HG03442 (cell line): Measurements from ENCODE around the gene IFT80.
"Not testable (repeated sequence)": the region's sequence is repeated elsewhere in the genome, so short reads cannot be mapped to it uniquely, and the experiment has no call there.

Experiments used
- ATAC-seq: cut with Tn5 transposase; IDR thresholded peaks from one replicate; pipeline ENCODE4 v1.9.1; 2021; ENCODE audit warnings: mild to moderate bottlenecking, moderate library complexity; ENCODE audit not compliant: unreplicated experiment

Gene IFT80

DNA sequence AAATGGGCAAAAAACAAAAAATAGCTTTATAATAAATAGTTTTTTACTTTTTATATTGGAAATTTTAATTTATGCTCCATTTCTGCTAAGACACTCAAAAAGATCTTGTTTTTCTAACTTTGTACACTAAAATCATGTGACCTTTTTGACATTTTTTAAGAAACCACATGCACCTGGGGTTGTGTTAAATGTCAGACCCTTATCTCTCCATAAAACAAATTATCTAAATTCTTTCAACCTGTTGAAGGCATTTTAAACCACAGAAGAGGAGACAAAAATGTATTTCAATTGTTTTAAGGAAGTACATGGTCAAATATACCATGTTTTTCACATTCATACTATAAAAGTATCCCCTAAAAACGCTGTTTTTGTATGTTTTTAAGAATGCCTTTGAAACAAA lies 29.2 kb downstream of the IFT80 start:
- no peak for ATAC-seq

GRCh38 chr3:160368804-160369203 lies 30.2 kb downstream of the IFT80 start:
- ATAC-seq: peak; percentile 80

DNA sequence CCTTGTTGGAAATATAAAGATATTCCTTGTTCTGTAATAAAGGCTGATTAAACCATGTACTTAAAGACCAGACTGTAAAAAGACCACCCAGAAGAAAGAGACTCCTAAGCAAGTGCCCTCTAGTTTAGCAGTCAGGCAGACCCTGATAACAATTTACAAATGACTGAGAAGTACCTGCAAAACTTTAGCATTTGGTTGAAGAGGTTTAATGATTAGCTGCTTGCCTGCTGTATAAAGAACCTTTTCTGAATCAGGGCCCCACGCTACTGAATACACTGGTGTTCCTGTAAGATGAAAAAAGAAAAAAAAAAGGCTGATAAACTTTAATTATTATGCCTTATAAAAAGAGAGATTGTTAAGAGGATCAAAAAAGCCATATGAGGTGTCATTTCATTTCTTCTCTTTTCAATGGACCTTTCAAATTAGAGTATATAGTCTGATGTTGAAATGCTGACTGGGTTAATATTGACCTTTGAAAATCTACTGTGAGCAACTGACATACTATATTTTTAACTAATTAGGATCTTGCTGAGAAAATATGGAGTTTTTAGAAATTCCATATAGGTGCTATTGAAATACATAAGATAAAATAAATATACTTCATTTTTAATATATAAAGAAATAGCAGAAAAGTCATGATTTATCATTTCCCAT lies 33.0 kb downstream of the IFT80 start:
- ATAC-seq: no peak

DNA sequence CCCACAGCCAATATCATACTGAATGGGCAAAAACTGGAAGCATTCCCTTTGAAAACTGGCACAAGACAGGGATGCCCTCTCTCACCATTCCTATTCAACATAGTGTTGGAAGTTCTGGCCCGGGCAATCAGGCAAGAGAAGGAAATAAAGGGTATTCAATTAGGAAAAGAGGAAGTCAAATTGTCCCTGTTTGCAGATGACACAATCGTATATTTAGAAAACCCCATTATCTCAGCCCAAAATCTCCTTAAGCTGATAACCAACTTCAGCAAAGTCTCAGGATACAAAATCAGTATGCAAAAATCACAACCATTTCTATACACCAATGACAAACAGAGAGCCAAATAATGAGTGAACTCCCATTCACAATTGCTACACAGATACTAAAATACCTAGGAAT lies 36.1 kb downstream of the IFT80 start:
- ATAC-seq: not testable (repeated sequence)

GRCh38 chr3:160355826-160356225 lies 43.2 kb downstream of the IFT80 start:
- ATAC-seq: no peak

- ATAC-seq: no peak
Observed at GRCh38 chr3:160346511-160346910, 52.5 kb downstream of the IFT80 start.

- no peak for ATAC-seq
Observed at GRCh38 chr3:160343132-160343531, 55.9 kb downstream of the IFT80 start.

DNA sequence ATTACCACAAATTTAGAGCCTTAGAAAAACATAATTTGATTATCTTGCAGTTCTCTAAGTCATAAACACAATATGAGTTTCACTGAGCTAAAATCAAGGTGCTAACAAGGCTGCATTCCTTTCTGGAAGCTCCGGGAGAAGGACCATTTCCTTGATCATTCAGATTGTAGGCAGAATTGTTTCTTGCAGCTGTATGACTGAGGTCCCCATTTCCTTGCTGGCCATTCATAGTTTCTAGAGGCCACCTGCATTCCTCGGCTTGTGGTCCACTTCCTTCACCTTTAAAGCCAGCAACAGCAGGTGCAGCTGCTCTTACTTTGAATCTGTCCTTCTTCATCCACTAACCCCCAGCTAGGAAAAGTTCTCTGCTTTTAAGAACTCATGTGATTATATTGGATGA lies 58.7 kb downstream of the IFT80 start:
- ATAC-seq: no peak

DNA sequence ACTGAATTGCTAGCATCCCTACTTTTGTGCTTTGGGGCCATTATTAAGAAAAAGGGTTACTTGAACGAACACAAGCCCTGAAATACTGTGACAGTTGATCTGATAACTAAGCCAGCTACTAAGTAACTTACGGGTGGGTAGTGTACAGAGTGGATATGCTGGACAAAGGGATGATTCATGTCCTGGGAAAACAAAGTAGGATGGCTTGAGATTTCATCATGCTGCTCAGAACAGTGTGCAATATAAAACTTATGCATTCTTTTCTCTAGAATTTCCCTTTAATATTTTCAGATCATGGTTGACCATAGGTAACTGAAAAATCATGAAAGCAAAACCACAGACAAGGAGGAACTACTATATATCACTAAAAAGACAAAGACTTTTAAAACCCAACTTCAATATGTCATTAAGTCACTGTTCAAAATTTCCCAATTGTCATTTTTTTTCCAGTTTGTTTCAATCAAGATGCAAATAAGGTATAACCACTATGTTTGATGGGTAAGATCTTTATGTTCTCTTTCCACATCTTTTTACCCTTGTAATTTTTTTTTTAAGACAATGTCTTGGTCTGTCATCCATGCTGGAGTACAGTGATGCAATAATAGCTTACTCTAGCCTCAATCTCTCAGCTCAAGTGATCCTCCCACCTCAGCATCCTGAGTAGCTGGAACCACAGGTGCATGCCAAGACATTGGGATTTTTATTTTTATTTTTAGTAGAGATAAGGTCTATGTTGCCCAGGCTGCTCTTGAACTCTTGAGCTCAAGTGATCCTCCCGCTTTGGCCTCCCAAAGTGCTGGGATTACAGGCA lies 67.7 kb downstream of the IFT80 start:
- no peak for ATAC-seq

DNA sequence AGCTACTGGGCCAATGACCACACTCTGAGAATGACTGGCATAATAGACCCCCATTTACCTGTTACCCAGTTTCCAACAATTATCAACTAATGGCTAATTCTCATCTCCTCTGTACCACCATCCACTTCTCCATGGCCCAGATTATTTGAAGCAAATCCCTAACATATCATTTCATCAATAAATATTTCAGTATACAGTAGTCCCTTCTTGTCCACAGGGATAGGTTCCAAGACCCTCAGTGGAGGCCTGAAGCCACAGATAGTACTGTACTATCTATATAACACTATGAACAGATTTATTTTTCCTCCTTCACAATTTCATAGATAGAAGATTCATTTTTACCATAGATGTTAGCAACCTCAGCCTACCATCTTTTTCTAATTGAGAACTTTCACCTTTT lies 68.3 kb downstream of the IFT80 start:
- ATAC-seq: no peak

DNA sequence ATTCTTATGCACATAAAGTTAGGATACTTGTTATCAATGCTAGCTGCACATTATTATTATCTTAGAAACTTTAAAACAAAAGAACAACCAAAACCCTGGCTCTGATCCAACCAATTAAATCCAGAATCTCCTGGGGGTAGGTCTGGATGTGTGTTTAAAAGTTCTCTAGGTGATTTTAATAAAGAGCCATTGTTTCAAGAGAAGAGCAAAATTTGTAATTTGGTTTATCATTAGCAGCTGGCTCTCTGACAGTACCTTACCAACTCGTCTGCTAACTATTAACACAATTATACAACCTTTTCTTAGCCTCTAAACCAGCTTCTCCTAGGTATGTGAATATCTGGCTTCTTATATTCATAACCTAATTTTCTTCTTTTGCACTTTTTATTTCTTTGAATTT lies 68.9 kb downstream of the IFT80 start:
- no peak for ATAC-seq

GRCh38 chr3:160326286-160326685 lies 72.7 kb downstream of the IFT80 start:
- not testable (repeated sequence) for ATAC-seq

GRCh38 chr3:160321821-160322220 lies 77.2 kb downstream of the IFT80 start:
- ATAC-seq: not testable (repeated sequence)

DNA sequence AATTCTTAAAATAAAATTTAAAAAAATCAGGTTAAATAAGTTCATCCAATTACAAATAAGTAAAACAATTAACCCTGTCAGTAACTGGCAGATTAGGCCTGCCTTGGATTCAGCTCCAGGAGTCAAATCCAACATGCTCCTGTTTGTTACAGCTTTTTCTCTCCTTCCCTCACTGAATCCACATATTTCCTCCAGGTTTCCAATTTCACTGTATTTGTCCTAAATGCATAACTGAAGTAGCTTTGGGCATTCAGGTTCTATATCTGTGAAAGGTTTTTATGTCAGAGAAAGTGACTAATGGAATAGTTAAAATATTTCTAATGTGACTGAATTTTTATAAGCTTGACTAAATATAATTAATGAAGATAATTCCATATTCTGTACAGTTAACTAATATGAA lies 79.7 kb downstream of the IFT80 start:
- ATAC-seq: no peak

- ATAC-seq: no peak
Observed at GRCh38 chr3:160314995-160315394, 84.0 kb downstream of the IFT80 start.

DNA sequence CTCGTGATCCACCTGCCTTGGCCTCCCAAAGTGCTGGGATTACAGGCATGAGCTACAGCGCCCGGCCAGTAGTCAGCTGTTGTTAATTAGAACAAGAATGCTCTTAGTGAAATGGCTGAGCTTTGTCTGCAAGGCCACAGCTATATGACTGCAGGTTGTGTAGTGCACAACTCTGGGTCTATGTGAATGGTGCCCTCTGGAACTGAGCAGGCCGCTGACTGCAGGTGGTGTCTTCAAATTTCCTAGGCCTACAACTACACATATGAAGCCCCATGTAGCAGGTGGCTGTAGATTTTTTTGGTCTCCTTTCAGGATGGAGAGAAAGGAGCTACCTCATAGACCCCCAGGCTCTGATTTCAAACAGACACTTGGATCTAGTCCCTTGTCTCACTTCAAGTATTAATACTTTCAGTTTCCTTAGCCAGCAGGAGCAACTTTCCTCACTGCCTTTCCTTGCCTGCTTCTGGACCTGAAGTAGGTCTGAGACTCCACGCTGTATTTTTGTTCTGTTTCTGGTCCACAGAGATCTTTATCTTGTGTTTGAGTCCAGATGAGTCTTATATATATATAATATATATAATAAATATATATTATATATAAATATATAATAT lies 86.9 kb downstream of the IFT80 start:
- no peak for ATAC-seq

GRCh38 chr3:160302806-160303205 lies 96.2 kb downstream of the IFT80 start:
- no peak for ATAC-seq

- no peak for ATAC-seq
Observed at GRCh38 chr3:160296591-160296990, 102.4 kb downstream of the IFT80 start.

- ATAC-seq: no peak
Observed at GRCh38 chr3:160291909-160292299, 107.1 kb downstream of the IFT80 start.

DNA sequence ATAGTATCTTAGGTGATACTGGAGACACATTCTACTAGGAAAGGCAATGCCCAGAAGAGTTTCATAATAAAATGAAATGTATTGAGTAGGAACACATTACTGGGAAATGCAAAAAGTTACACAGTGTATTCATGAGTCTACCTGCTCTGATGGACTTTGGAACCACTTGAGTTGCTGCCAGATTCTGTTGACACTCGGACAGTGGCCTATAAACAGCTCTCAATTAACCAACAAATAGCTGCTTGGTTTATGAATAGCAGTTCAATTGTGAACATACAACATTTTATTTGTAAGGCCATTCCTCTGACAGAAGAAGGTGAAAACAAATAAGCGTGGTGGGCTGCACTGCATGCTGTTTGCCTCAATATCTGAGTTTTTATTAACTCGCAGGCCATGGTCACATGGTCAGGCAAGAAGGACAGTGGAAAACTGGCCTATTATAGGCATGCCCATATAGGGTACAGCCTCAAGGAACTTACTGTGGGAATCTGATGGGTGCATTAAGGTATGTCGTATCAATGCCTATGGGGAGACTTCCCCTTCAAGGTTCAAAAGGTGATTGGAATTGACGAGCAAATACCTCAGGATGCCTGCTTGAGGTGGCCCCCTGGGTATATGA lies 107.6 kb downstream of the IFT80 start:
- ATAC-seq: no peak

- no peak for ATAC-seq
Observed at GRCh38 chr3:160287666-160288065, 111.4 kb downstream of the IFT80 start.

GRCh38 chr3:160286231-160286630 lies 112.8 kb downstream of the IFT80 start:
- no peak for ATAC-seq
